Measurements from ENCODE around the gene NSD2.

DNA sequence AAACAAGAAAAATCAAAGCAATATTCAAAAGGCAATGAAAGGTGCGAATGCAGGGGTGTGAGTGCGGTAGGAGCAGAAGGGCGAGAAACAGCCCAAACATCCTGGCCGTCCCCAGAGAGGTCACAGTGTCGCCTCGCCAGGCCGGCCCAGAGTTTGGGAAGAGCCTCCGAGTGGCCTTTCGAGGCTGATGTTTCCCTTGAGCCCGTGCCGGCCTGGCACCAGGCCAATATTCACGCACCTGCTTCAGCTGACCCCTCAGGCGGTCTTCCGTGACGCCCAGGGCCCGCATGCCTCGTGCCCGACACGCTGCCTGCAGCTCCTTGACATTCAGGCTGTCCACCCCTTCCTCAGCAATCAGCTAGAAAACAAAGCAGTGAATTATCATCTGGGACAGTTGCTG lies 45.9 kb upstream of the NSD2 start:
- TF ChIP-seq, protein P1, sequence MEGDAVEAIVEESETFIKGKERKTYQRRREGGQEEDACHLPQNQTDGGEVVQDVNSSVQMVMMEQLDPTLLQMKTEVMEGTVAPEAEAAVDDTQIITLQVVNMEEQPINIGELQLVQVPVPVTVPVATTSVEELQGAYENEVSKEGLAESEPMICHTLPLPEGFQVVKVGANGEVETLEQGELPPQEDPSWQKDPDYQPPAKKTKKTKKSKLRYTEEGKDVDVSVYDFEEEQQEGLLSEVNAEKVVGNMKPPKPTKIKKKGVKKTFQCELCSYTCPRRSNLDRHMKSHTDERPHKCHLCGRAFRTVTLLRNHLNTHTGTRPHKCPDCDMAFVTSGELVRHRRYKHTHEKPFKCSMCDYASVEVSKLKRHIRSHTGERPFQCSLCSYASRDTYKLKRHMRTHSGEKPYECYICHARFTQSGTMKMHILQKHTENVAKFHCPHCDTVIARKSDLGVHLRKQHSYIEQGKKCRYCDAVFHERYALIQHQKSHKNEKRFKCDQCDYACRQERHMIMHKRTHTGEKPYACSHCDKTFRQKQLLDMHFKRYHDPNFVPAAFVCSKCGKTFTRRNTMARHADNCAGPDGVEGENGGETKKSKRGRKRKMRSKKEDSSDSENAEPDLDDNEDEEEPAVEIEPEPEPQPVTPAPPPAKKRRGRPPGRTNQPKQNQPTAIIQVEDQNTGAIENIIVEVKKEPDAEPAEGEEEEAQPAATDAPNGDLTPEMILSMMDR (IDR thresholded peaks at IDR 0.05): no peak
- TF ChIP-seq POLR2A (IDR thresholded peaks at IDR 0.05): no peak
